Measurements from ENCODE around the gene RPL27.

Gene RPL27

GRCh38 chr17:43021741-43022512 is 23.7 kb downstream of the RPL27 start, which contains the start of gene VAT1:
Gene VAT1, minus strand, starts transcription at chr17:43022385. Its CDS starts 63 bp downstream, at chr17:43022322.
- DNase-seq: peak; percentile 61

GRCh38 chr17:43024407-43025289 is 26.4 kb downstream of the RPL27 start, which contains the start of gene RND2:
Gene RND2, plus strand, starts transcription at chr17:43025231. Its CDS starts 117 bp downstream, at chr17:43025348.
- DNase-seq: peak; percentile 75

- no peak for DNase-seq
These were observed 27.1 kb downstream of the RPL27 start for GRCh38 chr17:43025290-43025657.

- no peak for DNase-seq
These were observed 27.7 kb downstream of the RPL27 start for GRCh38 chr17:43025766-43026537.

GRCh38 chr17:43026595-43026994 is 28.4 kb downstream of the RPL27 start:
- DNase-seq: no peak

GRCh38 chr17:43027091-43028032 is 29.1 kb downstream of the RPL27 start:
- DNase-seq: no peak

GRCh38 chr17:43028221-43028861 is 30.1 kb downstream of the RPL27 start:
- DNase-seq: no peak

- no peak for DNase-seq
These were observed 32.0 kb downstream of the RPL27 start for GRCh38 chr17:43030137-43030767.

GRCh38 chr17:43031666-43032065 is 33.4 kb downstream of the RPL27 start:
- DNase-seq: no peak

GRCh38 chr17:43033948-43034881 is 36.0 kb downstream of the RPL27 start:
- no peak for DNase-seq

GRCh38 chr17:43034894-43035293 is 36.7 kb downstream of the RPL27 start:
- no peak for DNase-seq

GRCh38 chr17:43039646-43040045 is 41.4 kb downstream of the RPL27 start:
- no peak for DNase-seq

GRCh38 chr17:43040655-43041054 is 42.4 kb downstream of the RPL27 start:
- no peak for DNase-seq

GRCh38 chr17:43042025-43042628 is 43.9 kb downstream of the RPL27 start:
- DNase-seq: no peak

GRCh38 chr17:43043307-43043706 is 45.1 kb downstream of the RPL27 start:
- no peak for DNase-seq

- DNase-seq: no peak
These were observed 45.8 kb downstream of the RPL27 start for GRCh38 chr17:43044024-43044423.

GRCh38 chr17:43051969-43052368 is 53.8 kb downstream of the RPL27 start:
- DNase-seq: no peak

Data from activated CD4-positive, alpha-beta T cell treated with anti-CD3 and anti-CD28 coated beads, Interleukin-10, Interleukin-2, amounts not matched to agents 100 ng/mL and 50 ng/mL, durations not matched to agents 16 hours and 8 hours (primary cell).